HG03558 (cell line): ENCODE measurements around the gene FADS3.

Experiments used
- ATAC-seq: cut with Tn5 transposase; IDR thresholded peaks from one replicate; pipeline ENCODE4 v1.9.1; 2021; ENCODE audit warnings: moderate number of reproducible peaks; ENCODE audit not compliant: unreplicated experiment; ENCODE audit errors: extremely low read depth

Gene FADS3

DNA sequence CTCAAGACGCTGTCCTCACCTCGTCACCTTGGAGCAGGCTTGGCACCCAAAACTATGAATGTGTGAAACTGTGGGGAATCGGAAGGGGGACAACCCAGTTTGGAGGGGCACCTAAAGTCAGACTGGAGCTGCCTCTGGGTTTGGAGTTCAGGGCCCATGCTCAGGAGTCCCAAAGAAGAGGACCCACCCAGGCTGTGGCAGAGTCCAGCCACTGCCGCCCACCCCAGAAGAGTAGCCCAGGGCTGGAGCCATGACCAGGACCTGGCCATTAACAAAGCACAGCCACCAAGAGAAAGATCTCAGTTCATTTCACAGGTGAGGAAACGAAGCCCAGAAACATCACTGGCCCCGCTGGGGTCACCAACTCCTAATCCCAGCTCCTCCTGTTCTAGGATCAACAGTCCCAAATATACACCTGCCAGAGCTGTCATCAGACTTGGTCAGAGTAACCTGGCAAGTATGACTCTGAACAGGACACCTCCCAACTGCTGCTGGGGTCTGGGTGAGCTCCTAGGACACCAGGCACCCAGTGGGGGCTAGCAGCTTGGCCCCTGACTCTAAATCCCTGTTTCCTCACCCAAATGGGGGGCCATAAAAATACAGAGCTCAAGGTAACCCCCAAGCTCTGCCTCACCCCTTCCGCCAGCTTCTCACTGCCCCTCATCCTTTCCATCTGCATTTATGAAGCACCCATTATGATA, 23.3 kb upstream of the FADS3 start:
- no peak for ATAC-seq

DNA sequence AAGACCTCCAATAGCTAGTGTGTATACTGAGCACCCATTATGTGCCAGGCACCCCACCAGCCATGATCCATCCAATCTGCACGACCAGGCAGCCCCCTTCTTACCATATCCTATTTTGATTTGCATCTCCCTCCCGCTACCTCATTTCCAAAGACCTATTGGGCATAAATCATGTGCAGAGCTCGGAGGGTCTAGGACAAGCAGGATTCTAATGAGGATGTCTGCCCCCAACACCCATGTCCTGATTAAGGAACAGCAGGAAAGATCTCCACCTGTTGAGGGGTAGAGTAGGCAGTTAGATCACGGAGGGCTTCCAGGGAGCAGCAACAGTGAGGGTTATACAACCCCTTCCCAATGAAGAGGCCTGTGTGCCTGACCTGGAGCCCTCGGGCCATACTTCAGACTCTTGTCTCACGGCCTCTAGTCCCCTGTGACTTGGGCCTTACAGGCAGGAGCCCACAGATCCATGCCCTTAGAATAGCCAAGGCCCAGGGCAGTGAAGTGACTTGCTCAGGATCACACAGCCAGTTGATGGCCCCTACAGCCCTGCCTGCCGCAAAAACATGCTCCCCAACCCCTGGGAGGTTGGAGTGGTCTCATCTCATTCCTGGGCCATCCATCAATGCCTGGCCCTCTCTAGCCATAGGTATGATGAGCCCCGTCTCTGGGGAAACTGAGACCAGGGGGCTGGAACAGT, 22.5 kb upstream of the FADS3 start:
- ATAC-seq, result no peak

DNA sequence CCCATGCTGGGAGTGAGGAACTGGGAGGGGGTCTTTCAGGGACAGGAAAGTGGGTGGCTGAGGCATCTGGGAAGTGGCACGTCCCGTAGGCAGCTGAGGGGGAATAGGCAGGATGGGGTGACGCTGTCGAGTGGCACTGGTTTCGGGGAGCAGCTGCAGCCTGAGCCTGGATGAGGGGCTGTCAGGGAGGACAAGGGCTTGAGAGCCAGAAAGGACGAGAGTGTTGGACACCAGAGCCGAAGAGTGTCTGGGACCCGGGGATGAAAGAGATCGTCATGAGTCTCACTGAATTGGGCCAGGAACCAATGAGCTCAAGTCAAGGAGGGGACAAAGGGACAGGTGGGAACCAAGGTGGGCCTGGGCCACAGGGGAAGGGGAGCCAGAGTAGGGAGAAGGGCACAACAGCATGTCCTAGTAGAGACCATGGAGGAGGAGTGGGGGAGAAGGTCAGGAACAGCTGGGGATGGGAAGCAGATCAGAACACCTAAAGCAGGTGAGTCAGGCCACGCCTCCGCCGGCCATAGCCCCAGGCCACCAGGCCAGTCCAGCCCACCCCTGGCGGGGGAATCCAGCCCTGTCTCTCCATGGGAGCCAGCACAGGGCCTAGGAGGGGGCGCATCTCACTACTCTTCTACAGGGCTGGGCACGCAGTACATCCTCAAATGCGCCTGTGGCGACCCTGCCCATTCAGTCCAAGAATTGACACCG, 21.8 kb upstream of the FADS3 start:
- no peak for ATAC-seq

DNA sequence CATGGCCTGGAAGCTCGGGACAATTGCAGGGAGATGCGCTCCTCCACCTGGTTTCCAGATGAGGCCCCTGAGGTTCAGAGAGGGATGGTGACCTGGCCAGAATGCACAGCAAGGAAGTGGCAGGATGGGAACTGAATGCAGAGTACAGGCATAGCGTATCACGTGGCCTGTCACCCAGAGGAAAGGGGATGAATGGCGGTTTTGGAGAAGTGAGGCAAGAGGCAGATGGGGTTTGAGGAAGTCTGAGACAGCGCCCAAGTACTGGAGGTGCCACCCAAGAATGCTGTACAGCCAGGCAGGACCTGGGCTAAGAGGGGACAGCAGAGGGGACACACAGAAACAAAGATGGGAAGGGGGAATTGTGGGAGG, 21.2 kb upstream of the FADS3 start:
- ATAC-seq, result no peak

- ATAC-seq, result no peak
These were observed 20.6 kb upstream of the FADS3 start for GRCh38 chr11:61911701-61912529.

DNA sequence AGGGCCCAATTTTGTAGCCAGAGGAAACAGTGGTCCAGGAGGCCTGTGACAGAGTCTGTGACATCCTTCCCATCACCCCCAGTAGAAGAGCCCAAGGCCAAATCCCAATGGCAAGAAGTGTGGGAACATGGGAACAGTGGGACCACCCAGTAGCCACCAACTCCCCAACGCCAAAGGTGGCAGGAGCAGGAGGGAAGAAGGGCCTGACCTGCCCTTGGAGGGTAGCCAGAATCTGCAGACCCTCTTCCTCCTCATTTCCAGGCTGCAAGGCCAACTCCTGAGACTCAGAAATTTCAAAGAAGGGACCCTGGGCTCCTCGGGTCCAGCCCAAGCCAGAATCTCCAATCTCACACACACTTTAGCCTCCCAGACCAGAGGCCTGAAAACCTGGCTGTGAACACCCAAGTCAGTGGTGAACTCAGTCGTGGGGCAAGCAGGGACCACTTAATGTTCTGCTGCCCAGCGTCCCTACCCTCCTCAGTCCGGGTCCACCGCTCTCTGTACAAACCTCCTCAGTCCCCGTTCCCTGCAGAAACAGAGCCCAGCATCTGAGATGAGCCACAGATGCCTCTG, 19.9 kb upstream of the FADS3 start:
- no peak for ATAC-seq

- no peak for ATAC-seq
These were observed 19.1 kb upstream of the FADS3 start for GRCh38 chr11:61910187-61911127.

DNA sequence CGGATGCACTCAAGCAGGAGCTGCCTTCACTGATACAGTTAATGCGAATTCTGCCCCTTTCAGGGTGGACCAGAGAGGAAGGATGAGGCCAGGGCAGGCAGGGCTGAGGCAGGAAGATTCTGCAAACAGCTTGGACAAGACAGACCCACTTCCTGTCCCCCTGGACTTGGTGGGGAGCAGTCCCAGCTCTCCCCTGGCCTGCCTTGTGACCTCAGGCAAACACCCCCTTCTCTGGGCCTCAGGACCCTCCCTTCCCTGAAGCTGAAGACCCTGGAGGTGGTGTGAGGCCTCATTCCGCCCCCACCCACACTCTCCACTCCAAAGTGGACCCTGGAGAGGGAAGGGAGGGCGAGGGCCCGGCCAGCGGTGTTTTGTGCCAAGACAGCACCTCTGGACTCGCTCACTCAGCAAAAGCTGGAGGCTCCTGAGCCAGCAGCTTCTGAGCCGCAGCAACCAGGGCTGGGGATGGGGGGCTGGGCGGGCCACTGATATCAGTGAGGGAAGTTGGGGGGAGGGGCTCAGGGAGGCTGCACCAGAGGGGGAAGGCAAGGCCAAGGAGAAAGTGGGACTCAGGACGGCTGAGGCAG, 17.5 kb upstream of the FADS3 start:
- ATAC-seq, result no peak

GRCh38 chr11:61907871-61908729, 16.8 kb upstream of the FADS3 start:
- no peak for ATAC-seq

DNA sequence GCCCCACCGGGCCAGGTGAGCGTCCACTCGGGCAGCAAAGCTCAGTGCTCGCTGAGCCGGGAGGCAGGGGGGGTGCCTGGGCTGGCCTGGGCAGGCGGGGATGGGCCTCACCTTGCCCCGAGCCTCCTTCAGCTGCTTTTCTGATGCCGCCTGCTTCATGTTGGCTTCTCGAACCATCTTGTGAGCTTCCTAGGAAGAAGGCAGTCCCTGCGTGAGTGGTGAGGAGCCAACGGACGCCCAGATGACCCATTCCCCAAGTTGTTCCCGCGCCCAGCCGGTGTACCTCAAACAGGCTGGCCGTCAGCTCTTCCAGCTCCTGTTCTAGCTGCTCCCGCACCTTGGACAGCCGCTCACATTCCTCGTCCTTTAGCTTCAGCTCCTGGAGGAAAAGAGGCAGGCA, 15.9 kb upstream of the FADS3 start:
- ATAC-seq, result no peak

- no peak for ATAC-seq
These were observed 15.2 kb upstream of the FADS3 start for GRCh38 chr11:61906522-61906909.

DNA sequence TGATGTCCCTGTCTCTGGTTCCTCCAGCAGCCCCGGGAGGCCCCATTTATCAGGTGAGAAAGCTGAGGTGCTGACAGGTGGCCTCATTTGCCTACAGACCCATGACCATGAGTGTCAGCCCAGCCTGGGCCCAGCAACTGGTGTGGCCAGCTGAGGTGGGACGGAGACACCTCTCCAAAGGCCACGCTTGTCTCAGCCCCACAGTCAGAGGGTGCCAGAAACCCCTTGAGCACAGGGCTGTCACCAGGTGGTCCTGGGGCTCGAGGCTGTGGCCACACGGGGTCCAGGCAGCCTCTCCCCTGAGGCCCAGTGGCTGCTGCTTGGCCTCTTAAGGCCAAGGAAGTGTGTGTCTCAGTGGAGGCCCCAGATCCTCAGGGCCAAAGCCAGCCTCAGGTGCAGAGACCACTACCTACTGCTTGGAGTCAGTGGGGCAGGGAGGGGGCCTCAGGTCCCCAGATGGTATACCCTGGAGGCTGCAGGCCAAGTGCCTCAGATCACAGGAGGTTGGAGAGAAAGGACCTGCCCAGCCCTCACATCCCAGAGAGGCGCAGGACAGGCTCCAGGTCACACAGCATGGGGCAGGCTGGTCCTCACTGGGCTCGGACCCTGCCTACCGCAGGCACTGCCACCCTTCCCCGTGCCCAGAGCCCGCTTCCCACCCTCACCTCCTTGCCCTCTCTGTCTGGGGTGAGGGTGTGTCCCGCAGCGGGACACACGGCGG, 14.6 kb upstream of the FADS3 start:
- no peak for ATAC-seq

- no peak for ATAC-seq
These were observed 13.8 kb upstream of the FADS3 start for GRCh38 chr11:61905067-61905696.

- no peak for ATAC-seq
These were observed 13.2 kb upstream of the FADS3 start for GRCh38 chr11:61904539-61905048.

DNA sequence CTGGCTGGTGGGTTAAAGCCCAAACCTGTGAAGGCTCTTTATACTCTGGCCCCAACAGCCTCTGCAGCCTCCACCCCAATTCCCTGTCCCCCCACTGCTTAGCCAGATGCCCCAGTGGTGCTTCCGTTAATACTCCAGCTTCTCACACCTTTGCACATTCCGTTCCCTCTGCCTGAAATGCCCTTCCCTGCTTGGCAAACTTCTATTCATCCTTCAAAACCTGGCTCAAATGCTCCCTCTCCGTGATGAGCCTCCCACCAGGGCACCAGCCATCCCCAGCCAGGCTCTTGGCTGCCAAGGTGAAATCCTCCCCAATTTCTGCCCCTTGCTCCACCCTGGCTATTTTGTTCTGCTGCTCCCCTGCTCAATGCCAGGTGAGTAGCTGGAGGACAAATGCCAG, 12.5 kb upstream of the FADS3 start:
- no peak for ATAC-seq

DNA sequence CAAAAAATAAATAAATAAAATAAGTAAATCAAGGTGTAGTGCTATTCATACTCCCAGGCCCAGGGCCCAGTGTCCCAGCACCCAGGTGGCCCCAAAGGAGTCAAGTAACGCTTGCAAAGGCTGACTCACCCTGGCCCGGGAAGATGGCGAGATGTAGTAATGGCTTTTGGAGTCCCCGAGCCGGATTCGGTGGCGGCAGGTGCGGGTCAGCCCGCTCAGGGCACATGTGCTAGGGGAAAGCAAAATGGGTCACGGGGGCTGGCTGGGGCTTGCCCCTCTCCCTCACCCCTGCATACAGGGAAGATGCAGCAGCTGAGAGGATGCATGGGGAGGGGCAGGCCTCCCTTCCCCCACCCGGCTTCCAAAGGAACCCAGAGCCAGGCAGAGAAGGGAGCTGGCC, 11.0 kb upstream of the FADS3 start:
- no peak for ATAC-seq

DNA sequence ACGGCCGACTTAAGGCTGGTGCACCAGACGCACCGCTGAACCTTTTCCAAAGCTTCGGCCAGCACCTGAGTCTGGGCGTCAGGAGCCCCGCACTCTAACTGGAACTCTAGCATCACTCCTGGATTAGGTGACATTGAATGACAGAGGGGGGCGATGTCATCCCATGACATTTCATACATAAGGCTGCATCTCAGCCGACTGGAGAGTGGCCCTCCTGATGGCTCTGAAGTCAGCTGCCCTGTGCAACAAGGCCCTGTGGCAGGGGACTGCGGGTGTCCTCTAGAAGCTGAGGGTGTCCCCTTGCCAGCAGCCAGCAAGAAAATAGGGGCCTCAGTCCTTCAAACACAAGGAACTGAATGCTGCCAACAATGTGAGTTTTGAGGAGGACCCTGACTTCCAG, 10.1 kb upstream of the FADS3 start:
- ATAC-seq, result no peak
